ENCODE results near the gene SULT1A2.

GRCh38 chr16:28549301-28549899 lies 47.5 kb downstream of the SULT1A2 start:
- TF ChIP-seq, protein P1, sequence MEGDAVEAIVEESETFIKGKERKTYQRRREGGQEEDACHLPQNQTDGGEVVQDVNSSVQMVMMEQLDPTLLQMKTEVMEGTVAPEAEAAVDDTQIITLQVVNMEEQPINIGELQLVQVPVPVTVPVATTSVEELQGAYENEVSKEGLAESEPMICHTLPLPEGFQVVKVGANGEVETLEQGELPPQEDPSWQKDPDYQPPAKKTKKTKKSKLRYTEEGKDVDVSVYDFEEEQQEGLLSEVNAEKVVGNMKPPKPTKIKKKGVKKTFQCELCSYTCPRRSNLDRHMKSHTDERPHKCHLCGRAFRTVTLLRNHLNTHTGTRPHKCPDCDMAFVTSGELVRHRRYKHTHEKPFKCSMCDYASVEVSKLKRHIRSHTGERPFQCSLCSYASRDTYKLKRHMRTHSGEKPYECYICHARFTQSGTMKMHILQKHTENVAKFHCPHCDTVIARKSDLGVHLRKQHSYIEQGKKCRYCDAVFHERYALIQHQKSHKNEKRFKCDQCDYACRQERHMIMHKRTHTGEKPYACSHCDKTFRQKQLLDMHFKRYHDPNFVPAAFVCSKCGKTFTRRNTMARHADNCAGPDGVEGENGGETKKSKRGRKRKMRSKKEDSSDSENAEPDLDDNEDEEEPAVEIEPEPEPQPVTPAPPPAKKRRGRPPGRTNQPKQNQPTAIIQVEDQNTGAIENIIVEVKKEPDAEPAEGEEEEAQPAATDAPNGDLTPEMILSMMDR (IDR thresholded peaks at IDR 0.05 in 4 of 5, conservative IDR thresholded peaks at IDR 0.05 in 1 of 5), result peak in 4 of 5 experiments; percentile 44 to 63 (median 53)
- TF ChIP-seq POLR2A (IDR thresholded peaks at IDR 0.05), result no peak

Measured in gastrocnemius medialis (tissue), 4 donors.